GM12878 (cell line): Measurements from ENCODE around the gene SLC24A3. TPM values are rescaled to one million over a fixed set of nuclear protein-coding genes. Genes with fewer than 3 reads are reported as not detected.

ENCODE experiments used
- ATAC-seq: fragments of 200-7000 bp; cut with Tn5 transposase; 3 replicates; pipeline ENCODE4 v1.9.1; 2020; ENCODE audit warnings: mild to moderate bottlenecking, moderate library complexity
- BruUV-seq: library from RNA; stranded (reverse); fragments of 400-500 nt; replicated peaks from 2 replicates; lab custom pipeline; 2021; lab: Mats Ljungman, UMichigan
- CTCF ChIA-PET: fragments of 300-600 bp; sonication (Branson Sonifier 250); formaldehyde crosslinking; extraction: SDS; loops from one replicate; lab custom pipeline; 2021; ENCODE audit warnings: inconsistent platforms; lab: Yijun Ruan, JAX
- POLR2A ChIA-PET: fragments of 350-600 bp; formaldehyde crosslinking; extraction: SDS; loops from one replicate; lab custom pipeline; 2021; ENCODE audit warnings: inconsistent platforms; lab: Charles Lee
- RAD21 ChIA-PET: fragments of 300-600 bp; sonication (Branson Sonifier 250); formaldehyde crosslinking; loops from one replicate; lab custom pipeline; 2023; ENCODE audit warnings: antibody characterized with exemption; ENCODE audit not compliant: unreplicated experiment; lab: Charles Lee
- SMC1A ChIA-PET: fragments of 300-600 bp; sonication (Branson Sonifier 250); formaldehyde crosslinking; loops from one replicate; lab custom pipeline; 2023; ENCODE audit not compliant: unreplicated experiment, uncharacterized antibody; lab: Charles Lee
- DNase-seq: peaks from one replicate; pipeline ENCODE4 v3.0.0-alpha.2; 2011; ENCODE audit warnings: low read depth, low spot score
- FAIRE-seq: peaks from 3 replicates; lab custom pipeline; 2011; peaks lifted over from hg19 to GRCh38; lab: Jason Lieb, UNC
- H2AFZ ChIP-seq: 2 replicates; pipeline ENCODE4 v1.6.0; 2011; ENCODE audit warnings: low read depth, low read length, control low read depth; ENCODE audit not compliant: control insufficient read depth
- H3K27ac ChIP-seq: 2 replicates; pipeline ENCODE4 v1.5.1; 2011; ENCODE audit warnings: control low read depth; ENCODE audit not compliant: control insufficient read depth, insufficient read depth
- H3K27me3 ChIP-seq, 2 experiments: replicated peaks in 1 of 2; 2 replicates each; pipeline versions ENCODE4 v1.6.0 to v1.6.1; 2011; ENCODE audit warnings: low read length in 1 of 2; ENCODE audit not compliant: control insufficient read depth in 2 of 2, insufficient read depth in 2 of 2
- H3K36me3 ChIP-seq, 2 experiments: 2 replicates each; pipeline ENCODE4 v1.5.1; 2011; ENCODE audit warnings: low read length in 1 of 2; ENCODE audit not compliant: control insufficient read depth in 2 of 2, insufficient read depth in 2 of 2
- H3K4me1 ChIP-seq: 2 replicates; pipeline ENCODE4 v1.6.1; 2011; ENCODE audit warnings: mild to moderate bottlenecking, low read length, moderate library complexity, mixed read lengths; ENCODE audit not compliant: control insufficient read depth, insufficient read depth
- H3K4me2 ChIP-seq: 2 replicates; pipeline ENCODE4 v1.6.0; 2011; ENCODE audit warnings: control low read depth; ENCODE audit not compliant: control insufficient read depth, insufficient read depth
- H3K4me3 ChIP-seq: fragments of 200-600 bp; sonication (generic); 2 replicates; pipeline ENCODE4 v1.5.1; 2016
- H3K79me2 ChIP-seq: 2 replicates; pipeline ENCODE4 v1.6.0; 2011; ENCODE audit warnings: low read length; ENCODE audit not compliant: control insufficient read depth, insufficient read depth
- H3K9ac ChIP-seq: 2 replicates; pipeline ENCODE4 v1.8.0; 2011; ENCODE audit warnings: low read length, control low read depth, mixed read lengths; ENCODE audit not compliant: control insufficient read depth, insufficient read depth
- H3K9me3 ChIP-seq: replicated peaks from 3 replicates; pipeline ENCODE4 v1.5.1; 2011; ENCODE audit warnings: mild to moderate bottlenecking, low read length; ENCODE audit not compliant: control insufficient read depth, insufficient read depth
- H4K20me1 ChIP-seq: 2 replicates; pipeline ENCODE4 v1.6.0; 2011; ENCODE audit not compliant: control insufficient read depth, insufficient read depth
- BACH1 ChIP-seq: fragments of 450-650 bp; IDR thresholded peaks from 2 replicates; pipeline ENCODE4 v1.6.1; 2017; ENCODE audit warnings: mild to moderate bottlenecking, borderline replicate concordance
- BCL11A ChIP-seq: IDR thresholded peaks from 2 replicates; pipeline ENCODE4 v1.6.1; 2011; ENCODE audit warnings: low read depth, low read length
- ESRRA ChIP-seq: IDR thresholded peaks from 2 replicates; pipeline ENCODE4 v1.6.1; 2012; ENCODE audit warnings: mild to moderate bottlenecking, low read length, improper control_type of control experiment
- GATAD2B ChIP-seq: fragments of 450-650 bp; conservative IDR thresholded peaks from 2 replicates; pipeline ENCODE4 v1.6.1; 2017; ENCODE audit warnings: low read depth, mild to moderate bottlenecking, moderate library complexity
- KLF5 ChIP-seq: fragments of 450-650 bp; IDR thresholded peaks from 2 replicates; pipeline ENCODE4 v1.6.1; 2014; ENCODE audit warnings: mild to moderate bottlenecking; ENCODE audit not compliant: partially characterized antibody
- NFXL1 ChIP-seq: fragments of 450-650 bp; IDR thresholded peaks from 2 replicates; pipeline ENCODE4 v1.6.1; 2017; ENCODE audit warnings: antibody characterized with exemption, mild to moderate bottlenecking, borderline replicate concordance
- NRF1 ChIP-seq: conservative IDR thresholded peaks from 2 replicates; pipeline ENCODE4 v1.6.1; 2011; ENCODE audit warnings: mild to moderate bottlenecking, low read depth, low read length, improper control_type of control experiment
- PML ChIP-seq: IDR thresholded peaks from 2 replicates; pipeline ENCODE4 v1.6.1; 2012; ENCODE audit warnings: low read length, inconsistent platforms
- ZNF24 ChIP-seq: fragments of 450-650 bp; IDR thresholded peaks from 2 replicates; pipeline ENCODE4 v1.6.1; 2017; ENCODE audit warnings: antibody characterized with exemption, mild to moderate bottlenecking
- WGBS: methylation state at CpG from one replicate; pipeline ENCODE4 v1.1.6; 2016; ENCODE audit warnings: low lambda C conversion rate; ENCODE audit not compliant: insufficient replicate concordance, insufficient coverage; ENCODE audit errors: missing lambda C conversion rate; 5-methylcytosine and 5-hydroxymethylcytosine counted together
- in situ Hi-C: fragments of 300-500 bp; cut with MboI; formaldehyde crosslinking; loops from 9 replicates; pipeline ENCODE4 v1.14.3; 2018; ENCODE audit warnings: mixed read lengths
- intact Hi-C: fragments of 100-400 bp; cut with micrococcal nuclease; formaldehyde crosslinking; loops from one replicate; pipeline ENCODE4 v1.14.2; 2022; ENCODE audit not compliant: unreplicated experiment
- polyA plus RNA-seq, 11 experiments: library from polyadenylated mRNA; depleted of rRNA in 4 of 11; unstranded in 6 of 11; stranded (reverse) in 5 of 11; fragments of >200 nt; fragmentation: Nextera tagmentation in 4 of 11; fragmentation: Illumina TruSeq in 1 of 11; extraction: Ambion mirVana in 4 of 11; extraction: Trizol in 1 of 11; gene quantifications; 1 replicate in 1 of 11; 2 replicates in 10 of 11; pipeline versions ENCODE4 v1.2.1 to v1.2.3, GENCODE V29; 2011 to 2016; ENCODE audit warnings: inconsistent platforms in 2 of 11, missing spikeins in 2 of 11, low read depth in 1 of 11
- total RNA-seq, 4 experiments: library from RNA; depleted of rRNA in 3 of 4; stranded (reverse); fragments of >200 nt in 3 of 4; fragmentation: Illumina TruSeq in 1 of 4; extraction: Trizol in 1 of 4; gene quantifications; 2 replicates each; pipeline versions ENCODE4 v1.2.1 to v1.2.3, GENCODE V29; 2013 to 2021
- TF ChIP-seq, protein P1 (sequence below): IDR thresholded peaks from 2 replicates; pipeline ENCODE4 v1.6.1; 2011; ENCODE audit warnings: mild to moderate bottlenecking, low read depth, low read length, moderate library complexity; ENCODE audit not compliant: insufficient replicate concordance
- TF ChIP-seq, protein P2 (sequence below): fragments of 450-650 bp; IDR thresholded peaks from 2 replicates; pipeline ENCODE4 v1.6.1; 2016; ENCODE audit warnings: mild to moderate bottlenecking
- TF ChIP-seq, protein P3 (sequence below): IDR thresholded peaks from 2 replicates; pipeline ENCODE4 v1.6.1; 2011; ENCODE audit warnings: borderline replicate concordance, low read depth, mild to moderate bottlenecking, moderate library complexity, mixed read lengths, low read length; ENCODE audit not compliant: insufficient read depth; ENCODE audit errors: extremely low read length
- TF ChIP-seq, protein P4 (sequence below): fragments of 450-650 bp; formaldehyde crosslinking; IDR thresholded peaks from 2 replicates; pipeline ENCODE4 v1.4.0; 2022; ENCODE audit warnings: mild to moderate bottlenecking, moderate library complexity
- TF ChIP-seq, protein P5 (sequence below): fragments of 150-350 bp; IDR thresholded peaks from 2 replicates; pipeline ENCODE4 v1.6.1; 2014; ENCODE audit warnings: mild to moderate bottlenecking, low read depth, low read length

SLC24A3 gene
- total and polyA plus RNA-seq, 10 of the 15 experiments (the other 5 are each of a cell fraction or from before 2014, with no cell fraction given): 0.04 TPM; not detected in 9

DNA sequence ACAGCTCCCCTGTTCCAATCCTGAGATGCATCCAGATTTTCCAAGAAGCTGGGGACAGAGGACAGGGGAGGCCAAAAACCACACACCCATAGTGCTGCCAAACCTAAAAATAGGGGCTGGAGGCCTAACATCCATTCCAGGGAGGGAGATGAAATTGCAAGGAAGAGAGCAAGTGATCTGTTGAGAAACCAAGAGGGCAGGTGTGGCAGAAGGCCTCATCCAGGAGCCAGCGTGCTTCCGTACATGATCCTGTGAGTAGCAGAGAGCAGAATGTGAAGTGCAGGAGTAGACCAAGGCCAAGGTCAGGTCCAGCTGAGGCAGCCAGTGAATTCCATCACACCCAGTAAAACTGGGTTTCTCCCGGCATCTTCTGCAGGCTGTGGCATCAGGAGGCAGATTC lies 377.9 kb downstream of the SLC24A3 start:
- Histone ChIP-seq H4K20me1 (no peaks in the 10 kb centered on the region), H3K4me3 (no peak overlapping the region), H2AFZ (no peak overlapping the region), H3K4me2 (no peak overlapping the region), H3K27ac (no peak overlapping the region), H3K27me3 (no peaks in the 10 kb centered on the region; a peak in 1 of 4 replicates), H3K79me2 (no peaks in the 10 kb centered on the region), H3K36me3 (no peaks in the 10 kb centered on the region), H3K4me1 (no peaks in the 10 kb centered on the region), H3K9ac (no peak overlapping the region), H3K9me3 (no peaks in the 10 kb centered on the region; the same call in 2 of the 3 replicates)
- ChIA-PET SMC1A (interaction anchor here (0.8 to 1.2 kb wide), 2 partner anchors 40 to 386 kb away, joined by 3 to 6 read pairs; no protein-coding TSS in a partner anchor), RAD21 (interaction anchor here (0.6 kb wide), 1 partner anchor 389 kb away, joined by 3 read pairs; no protein-coding TSS in a partner anchor), CTCF (interaction anchor here (0.6 to 1.5 kb wide), 2 partner anchors 140 to 958 kb away, joined by 3 read pairs; no protein-coding TSS in a partner anchor), POLR2A (interaction anchor here (0.9 kb wide), 1 partner anchor 70 kb away, joined by 3 read pairs; no protein-coding TSS in a partner anchor)
- DNase-seq (no peak), ATAC-seq (no peak), FAIRE-seq (no peak)
- no TSS peak for BruUV-seq
- in situ Hi-C loops: no loop called here
- intact Hi-C loops: no loop called here
- WGBS: 27% methylated on average over 3 of the region's 3 CpGs
- TF ChIP-seq BCL11A: no peak
- no peak for TF ChIP-seq BACH1
- TF ChIP-seq NFXL1: no peak
- TF ChIP-seq PML: no peak
- TF ChIP-seq, protein P1, sequence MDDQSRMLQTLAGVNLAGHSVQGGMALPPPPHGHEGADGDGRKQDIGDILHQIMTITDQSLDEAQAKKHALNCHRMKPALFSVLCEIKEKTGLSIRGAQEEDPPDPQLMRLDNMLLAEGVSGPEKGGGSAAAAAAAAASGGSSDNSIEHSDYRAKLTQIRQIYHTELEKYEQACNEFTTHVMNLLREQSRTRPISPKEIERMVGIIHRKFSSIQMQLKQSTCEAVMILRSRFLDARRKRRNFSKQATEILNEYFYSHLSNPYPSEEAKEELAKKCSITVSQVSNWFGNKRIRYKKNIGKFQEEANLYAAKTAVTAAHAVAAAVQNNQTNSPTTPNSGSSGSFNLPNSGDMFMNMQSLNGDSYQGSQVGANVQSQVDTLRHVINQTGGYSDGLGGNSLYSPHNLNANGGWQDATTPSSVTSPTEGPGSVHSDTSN: no peak
- TF ChIP-seq, protein P2, sequence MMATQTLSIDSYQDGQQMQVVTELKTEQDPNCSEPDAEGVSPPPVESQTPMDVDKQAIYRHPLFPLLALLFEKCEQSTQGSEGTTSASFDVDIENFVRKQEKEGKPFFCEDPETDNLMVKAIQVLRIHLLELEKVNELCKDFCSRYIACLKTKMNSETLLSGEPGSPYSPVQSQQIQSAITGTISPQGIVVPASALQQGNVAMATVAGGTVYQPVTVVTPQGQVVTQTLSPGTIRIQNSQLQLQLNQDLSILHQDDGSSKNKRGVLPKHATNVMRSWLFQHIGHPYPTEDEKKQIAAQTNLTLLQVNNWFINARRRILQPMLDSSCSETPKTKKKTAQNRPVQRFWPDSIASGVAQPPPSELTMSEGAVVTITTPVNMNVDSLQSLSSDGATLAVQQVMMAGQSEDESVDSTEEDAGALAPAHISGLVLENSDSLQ: no peak
- TF ChIP-seq ESRRA: no peak
- TF ChIP-seq, protein P3, sequence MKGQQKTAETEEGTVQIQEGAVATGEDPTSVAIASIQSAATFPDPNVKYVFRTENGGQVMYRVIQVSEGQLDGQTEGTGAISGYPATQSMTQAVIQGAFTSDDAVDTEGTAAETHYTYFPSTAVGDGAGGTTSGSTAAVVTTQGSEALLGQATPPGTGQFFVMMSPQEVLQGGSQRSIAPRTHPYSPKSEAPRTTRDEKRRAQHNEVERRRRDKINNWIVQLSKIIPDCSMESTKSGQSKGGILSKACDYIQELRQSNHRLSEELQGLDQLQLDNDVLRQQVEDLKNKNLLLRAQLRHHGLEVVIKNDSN: no peak
- TF ChIP-seq ZNF24: no peak
- TF ChIP-seq GATAD2B: no peak
- no peak for TF ChIP-seq NRF1
- no peak for TF ChIP-seq KLF5
- TF ChIP-seq, protein P4, sequence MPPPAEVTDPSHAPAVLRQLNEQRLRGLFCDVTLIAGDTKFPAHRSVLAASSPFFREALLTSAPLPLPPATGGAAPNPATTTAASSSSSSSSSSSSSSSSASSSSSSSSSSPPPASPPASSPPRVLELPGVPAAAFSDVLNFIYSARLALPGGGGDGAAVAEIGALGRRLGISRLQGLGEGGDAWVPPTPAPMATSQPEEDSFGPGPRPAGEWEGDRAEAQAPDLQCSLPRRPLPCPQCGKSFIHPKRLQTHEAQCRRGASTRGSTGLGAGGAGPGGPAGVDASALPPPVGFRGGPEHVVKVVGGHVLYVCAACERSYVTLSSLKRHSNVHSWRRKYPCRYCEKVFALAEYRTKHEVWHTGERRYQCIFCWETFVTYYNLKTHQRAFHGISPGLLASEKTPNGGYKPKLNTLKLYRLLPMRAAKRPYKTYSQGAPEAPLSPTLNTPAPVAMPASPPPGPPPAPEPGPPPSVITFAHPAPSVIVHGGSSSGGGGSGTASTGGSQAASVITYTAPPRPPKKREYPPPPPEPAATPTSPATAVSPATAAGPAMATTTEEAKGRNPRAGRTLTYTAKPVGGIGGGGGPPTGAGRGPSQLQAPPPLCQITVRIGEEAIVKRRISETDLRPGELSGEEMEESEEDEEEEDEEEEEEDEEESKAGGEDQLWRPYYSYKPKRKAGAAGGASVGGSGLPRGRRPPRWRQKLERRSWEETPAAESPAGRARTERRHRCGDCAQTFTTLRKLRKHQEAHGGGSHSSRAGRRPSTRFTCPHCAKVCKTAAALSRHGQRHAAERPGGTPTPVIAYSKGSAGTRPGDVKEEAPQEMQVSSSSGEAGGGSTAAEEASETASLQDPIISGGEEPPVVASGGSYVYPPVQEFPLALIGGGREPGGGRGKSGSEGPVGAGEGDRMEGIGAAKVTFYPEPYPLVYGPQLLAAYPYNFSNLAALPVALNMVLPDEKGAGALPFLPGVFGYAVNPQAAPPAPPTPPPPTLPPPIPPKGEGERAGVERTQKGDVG (CRISPR knock-in tag): no peak
- TF ChIP-seq, protein P5, sequence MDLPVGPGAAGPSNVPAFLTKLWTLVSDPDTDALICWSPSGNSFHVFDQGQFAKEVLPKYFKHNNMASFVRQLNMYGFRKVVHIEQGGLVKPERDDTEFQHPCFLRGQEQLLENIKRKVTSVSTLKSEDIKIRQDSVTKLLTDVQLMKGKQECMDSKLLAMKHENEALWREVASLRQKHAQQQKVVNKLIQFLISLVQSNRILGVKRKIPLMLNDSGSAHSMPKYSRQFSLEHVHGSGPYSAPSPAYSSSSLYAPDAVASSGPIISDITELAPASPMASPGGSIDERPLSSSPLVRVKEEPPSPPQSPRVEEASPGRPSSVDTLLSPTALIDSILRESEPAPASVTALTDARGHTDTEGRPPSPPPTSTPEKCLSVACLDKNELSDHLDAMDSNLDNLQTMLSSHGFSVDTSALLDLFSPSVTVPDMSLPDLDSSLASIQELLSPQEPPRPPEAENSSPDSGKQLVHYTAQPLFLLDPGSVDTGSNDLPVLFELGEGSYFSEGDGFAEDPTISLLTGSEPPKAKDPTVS: no peak
